HepG2 (cell line): Measurements from ENCODE around the gene AMIGO3. TPM values are rescaled to one million over a fixed set of nuclear protein-coding genes. Genes with fewer than 3 reads are reported as not detected.

Experiments
- AHR ChIP-seq: IDR thresholded peaks from 2 replicates; pipeline ENCODE4 v1.6.1; 2018; ENCODE audit warnings: missing genetic modification reagents, missing compliant biosample characterization
- CENPX ChIP-seq: sonication (generic); formaldehyde crosslinking; IDR thresholded peaks from 2 replicates; pipeline ENCODE4 v1.9.0; 2021; ENCODE audit warnings: mild to moderate bottlenecking, missing genetic modification reagents, moderate library complexity
- EZH2 ChIP-seq: conservative IDR thresholded peaks from 2 replicates; pipeline ENCODE4 v1.6.1; 2012; ENCODE audit warnings: mild to moderate bottlenecking, low read depth, low read length, moderate library complexity
- HNRNPUL1 ChIP-seq: fragments of 200-400 bp; formaldehyde crosslinking; IDR thresholded peaks from 2 replicates; pipeline ENCODE4 v1.6.1; 2017; ENCODE audit warnings: low read depth, mild to moderate bottlenecking, low read length, moderate library complexity
- ISL2 ChIP-seq: sonication (generic); formaldehyde crosslinking; IDR thresholded peaks from 2 replicates; pipeline ENCODE4 v1.5.0; 2020; ENCODE audit warnings: missing genetic modification reagents
- KDM2A ChIP-seq: sonication (generic); formaldehyde crosslinking; IDR thresholded peaks from 2 replicates; pipeline ENCODE4 v1.4.0; 2020; ENCODE audit warnings: low read depth, missing genetic modification reagents, borderline replicate concordance
- PLRG1 ChIP-seq: fragments of 450-650 bp; conservative IDR thresholded peaks from 2 replicates; pipeline ENCODE4 v1.6.1; 2016
- RAD51 ChIP-seq: fragments of 450-650 bp; IDR thresholded peaks from 2 replicates; pipeline ENCODE4 v1.6.1; 2016; ENCODE audit warnings: borderline replicate concordance
- RELA ChIP-seq: sonication (generic); formaldehyde crosslinking; IDR thresholded peaks from 2 replicates; pipeline ENCODE4 v1.4.0; 2020; ENCODE audit warnings: missing genetic modification reagents
- RXRA ChIP-seq: sonication (generic); formaldehyde crosslinking; IDR thresholded peaks from 2 replicates; pipeline ENCODE4 v1.5.1; 2020; ENCODE audit warnings: missing genetic modification reagents
- TEAD3 ChIP-seq: optimal IDR thresholded peaks from 2 replicates; pipeline ENCODE3; 2016; ENCODE audit warnings: borderline replicate concordance
- THAP7 ChIP-seq: sonication (generic); formaldehyde crosslinking; IDR thresholded peaks from 2 replicates; pipeline ENCODE4 v1.8.1; 2023; ENCODE audit warnings: mild to moderate bottlenecking, missing genetic modification reagents
- ZBED4 ChIP-seq: sonication (generic); formaldehyde crosslinking; IDR thresholded peaks from 2 replicates; pipeline ENCODE4 v1.4.0; 2020; ENCODE audit warnings: missing genetic modification reagents, borderline replicate concordance
- ZBTB3 ChIP-seq: sonication (generic); formaldehyde crosslinking; IDR thresholded peaks from 2 replicates; pipeline ENCODE4 v1.4.0; 2020; ENCODE audit warnings: low read depth, mild to moderate bottlenecking, moderate library complexity, missing genetic modification reagents, borderline replicate concordance
- ZNF121 ChIP-seq: sonication (generic); formaldehyde crosslinking; IDR thresholded peaks from 2 replicates; pipeline ENCODE4 v1.5.0; 2020; ENCODE audit warnings: mild to moderate bottlenecking, missing genetic modification reagents
- ZNF160 ChIP-seq: sonication (generic); formaldehyde crosslinking; IDR thresholded peaks from 2 replicates; pipeline ENCODE4 v1.8.0; 2022; ENCODE audit warnings: mild to moderate bottlenecking, inconsistent platforms, missing genetic modification reagents
- ZNF605 ChIP-seq: sonication (generic); formaldehyde crosslinking; IDR thresholded peaks from 2 replicates; pipeline ENCODE4 v1.8.0; 2022; ENCODE audit warnings: mild to moderate bottlenecking, missing genetic modification reagents
- ZNF639 ChIP-seq: conservative IDR thresholded peaks from 2 replicates; pipeline ENCODE4 v1.6.1; 2018; ENCODE audit warnings: missing genetic modification reagents
- ZSCAN21 ChIP-seq: sonication (generic); formaldehyde crosslinking; IDR thresholded peaks from 2 replicates; pipeline ENCODE4 v1.8.0; 2022; ENCODE audit warnings: mild to moderate bottlenecking, missing genetic modification reagents, moderate library complexity, borderline replicate concordance
- ZSCAN25 ChIP-seq: sonication (generic); formaldehyde crosslinking; IDR thresholded peaks from 2 replicates; pipeline ENCODE4 v1.8.0; 2022; ENCODE audit warnings: mild to moderate bottlenecking, missing genetic modification reagents
- polyA plus RNA-seq, 8 experiments: library from polyadenylated mRNA; depleted of rRNA in 3 of 8; stranded (reverse) in 7 of 8; unstranded in 1 of 8; fragments of >200 nt; fragmentation: Illumina TruSeq in 4 of 8; extraction: Trizol in 4 of 8; gene quantifications; 2 replicates each; pipeline versions ENCODE4 v1.2.1 to v1.2.3, GENCODE V29; 2011 to 2016; ENCODE audit warnings: low read depth in 4 of 8, missing spikeins in 1 of 8, mixed read lengths in 1 of 8; ENCODE audit not compliant: insufficient read depth in 1 of 8
- total RNA-seq, 5 experiments: library from RNA; depleted of rRNA; stranded (reverse); fragments of >200 nt; fragmentation: Illumina TruSeq; extraction: Trizol; gene quantifications; 2 replicates each; pipeline ENCODE4 v1.2.3, GENCODE V29; 2016; ENCODE audit warnings: low read depth in 1 of 5
- TF ChIP-seq, protein P1 (sequence below): sonication (generic); formaldehyde crosslinking; IDR thresholded peaks from 2 replicates; pipeline ENCODE4 v1.4.0; 2020; ENCODE audit warnings: missing genetic modification reagents
- TF ChIP-seq, protein P2 (sequence below): IDR thresholded peaks from 2 replicates; pipeline ENCODE4 v1.6.1; 2016; ENCODE audit warnings: control low read depth

Gene AMIGO3
- total and polyA plus RNA-seq, 2 of the 13 experiments (the other 11 are each of a cell fraction or from before 2014, with no cell fraction given) = 0.35 TPM; not detected in 1

DNA sequence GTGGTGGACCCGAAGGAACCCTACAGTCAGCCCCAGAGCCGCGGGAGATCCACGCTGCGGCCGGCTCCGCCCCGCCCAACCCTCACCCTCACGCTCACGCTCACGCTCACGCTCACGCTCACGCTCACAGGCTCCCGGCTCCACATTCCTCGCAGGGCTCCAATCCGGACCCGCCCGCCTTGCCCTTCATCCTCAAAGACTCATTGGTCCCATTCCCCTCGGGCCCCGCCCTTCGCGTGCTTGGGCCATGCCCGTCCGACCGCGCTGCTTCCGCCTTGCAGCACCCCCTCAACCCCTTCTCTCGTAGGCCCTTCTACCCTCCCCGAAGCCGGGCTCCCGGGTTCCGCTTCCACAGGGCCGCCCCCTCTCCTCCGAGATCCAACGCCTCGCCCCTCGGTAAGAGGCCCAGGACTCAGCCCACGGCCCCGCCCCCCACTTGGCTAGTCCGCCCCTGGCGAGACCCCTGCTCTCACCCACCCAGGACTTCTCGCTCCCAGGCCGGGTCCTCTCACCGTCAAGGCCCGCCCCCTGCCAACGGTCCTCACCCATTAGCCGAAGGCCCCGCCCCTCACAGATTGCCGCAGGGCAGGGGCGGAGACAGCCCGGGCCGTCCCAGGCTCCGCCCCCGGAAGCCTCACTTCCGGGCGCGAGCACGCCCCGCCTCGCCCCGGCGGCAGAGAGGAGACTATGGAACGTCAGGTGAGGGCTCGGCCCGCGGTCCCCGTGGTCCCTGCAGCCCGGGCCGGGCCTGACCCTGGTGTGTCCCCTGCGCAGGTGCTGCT, 45.6 kb downstream of the AMIGO3 start, which contains the start of gene APEH (continued):
- peak; percentile 77 for TF ChIP-seq ZSCAN21 (CRISPR knock-in tag)
- no peak; the same call in 1 of the 2 replicates for TF ChIP-seq ZSCAN25 (CRISPR knock-in tag)
- TF ChIP-seq, protein P1, sequence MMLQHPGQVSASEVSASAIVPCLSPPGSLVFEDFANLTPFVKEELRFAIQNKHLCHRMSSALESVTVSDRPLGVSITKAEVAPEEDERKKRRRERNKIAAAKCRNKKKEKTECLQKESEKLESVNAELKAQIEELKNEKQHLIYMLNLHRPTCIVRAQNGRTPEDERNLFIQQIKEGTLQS (CRISPR knock-in tag) = no peak
- TF ChIP-seq HNRNPUL1 = no peak
- peak; percentile 78; the same call in 1 of the 2 replicates for TF ChIP-seq ZNF605 (CRISPR knock-in tag)
- TF ChIP-seq ISL2 (CRISPR knock-in tag) = no peak
- TF ChIP-seq ZNF639 (CRISPR knock-in tag) = no peak
- no peak; the same call in none of the 2 replicates for TF ChIP-seq THAP7
- TF ChIP-seq KDM2A = 0 out of 2 replicates have a peak, but pooled peaks have one; percentile 12
- no peak for TF ChIP-seq CENPX
- no peak for TF ChIP-seq ZNF121 (CRISPR knock-in tag)
- peak; percentile 58; the same call in 1 of the 2 replicates for TF ChIP-seq RXRA (CRISPR knock-in tag)
- TF ChIP-seq ZNF160 (CRISPR knock-in tag) = peak; percentile 63; the same call in 1 of the 2 replicates
- TF ChIP-seq RAD51 = no peak
- TF ChIP-seq RELA (CRISPR knock-in tag) = no peak; the same call in 1 of the 2 replicates
- no peak for TF ChIP-seq EZH2
- no peak for TF ChIP-seq ZBED4 (CRISPR knock-in tag)
- TF ChIP-seq AHR (CRISPR knock-in tag) = no peak
- TF ChIP-seq PLRG1 = no peak
- TF ChIP-seq, protein P2, sequence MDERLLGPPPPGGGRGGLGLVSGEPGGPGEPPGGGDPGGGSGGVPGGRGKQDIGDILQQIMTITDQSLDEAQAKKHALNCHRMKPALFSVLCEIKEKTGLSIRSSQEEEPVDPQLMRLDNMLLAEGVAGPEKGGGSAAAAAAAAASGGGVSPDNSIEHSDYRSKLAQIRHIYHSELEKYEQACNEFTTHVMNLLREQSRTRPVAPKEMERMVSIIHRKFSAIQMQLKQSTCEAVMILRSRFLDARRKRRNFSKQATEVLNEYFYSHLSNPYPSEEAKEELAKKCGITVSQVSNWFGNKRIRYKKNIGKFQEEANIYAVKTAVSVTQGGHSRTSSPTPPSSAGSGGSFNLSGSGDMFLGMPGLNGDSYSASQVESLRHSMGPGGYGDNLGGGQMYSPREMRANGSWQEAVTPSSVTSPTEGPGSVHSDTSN = peak; percentile 45; the same call in 1 of the 2 replicates
- peak; percentile 79 for TF ChIP-seq TEAD3 (CRISPR knock-in tag)
- no peak for TF ChIP-seq ZBTB3
